HG02870 (cell line): ENCODE measurements around the gene SORBS1.
A peak's percentile ranks its signal among the peaks of the same experiment; 100 is the strongest.

ENCODE experiments used
- ATAC-seq: cut with Tn5 transposase; IDR thresholded peaks from one replicate; pipeline ENCODE4 v1.9.1; 2021; ENCODE audit warnings: mild to moderate bottlenecking, moderate library complexity; ENCODE audit not compliant: unreplicated experiment

Gene SORBS1

DNA sequence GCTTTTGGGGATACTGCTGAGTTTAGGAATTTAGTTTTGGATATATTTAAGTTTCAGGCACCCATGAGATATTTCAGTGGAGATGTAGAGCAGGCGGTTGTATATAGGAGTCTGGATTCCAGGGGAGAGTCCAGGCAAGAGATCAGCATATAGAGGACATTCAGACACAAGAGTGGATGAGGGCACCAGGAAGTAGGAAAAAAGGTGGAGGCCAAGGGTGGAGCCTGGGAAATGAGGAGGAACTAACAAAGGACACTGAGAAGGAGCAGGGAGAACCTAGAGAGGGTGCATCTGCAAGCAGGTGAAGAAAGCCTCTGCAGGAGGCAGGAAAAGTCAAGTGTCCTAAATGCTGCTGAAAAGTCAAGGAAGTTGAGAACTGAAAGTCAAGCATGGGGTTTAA is 257.2 kb downstream of the SORBS1 start:
- ATAC-seq: no peak

DNA sequence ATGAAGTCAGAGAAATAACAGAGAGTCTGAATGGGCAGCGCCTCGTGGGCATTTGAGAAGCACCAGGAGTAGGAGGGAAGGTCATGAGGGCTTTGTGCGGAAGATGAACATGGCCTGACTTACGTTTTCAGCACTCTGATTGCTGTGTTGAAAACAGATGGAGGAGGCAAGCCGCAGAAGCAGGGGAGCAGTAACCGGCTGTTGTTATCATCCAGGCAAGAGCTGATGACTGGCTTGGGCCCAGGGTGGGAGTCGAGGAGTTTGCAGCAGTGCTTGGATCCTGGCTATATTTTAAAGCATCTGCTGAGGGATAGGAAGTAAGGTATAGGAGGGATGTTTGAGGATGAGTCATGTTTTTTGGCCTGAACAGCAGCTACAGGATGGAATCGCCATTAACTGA is 257.6 kb downstream of the SORBS1 start:
- no peak for ATAC-seq

DNA sequence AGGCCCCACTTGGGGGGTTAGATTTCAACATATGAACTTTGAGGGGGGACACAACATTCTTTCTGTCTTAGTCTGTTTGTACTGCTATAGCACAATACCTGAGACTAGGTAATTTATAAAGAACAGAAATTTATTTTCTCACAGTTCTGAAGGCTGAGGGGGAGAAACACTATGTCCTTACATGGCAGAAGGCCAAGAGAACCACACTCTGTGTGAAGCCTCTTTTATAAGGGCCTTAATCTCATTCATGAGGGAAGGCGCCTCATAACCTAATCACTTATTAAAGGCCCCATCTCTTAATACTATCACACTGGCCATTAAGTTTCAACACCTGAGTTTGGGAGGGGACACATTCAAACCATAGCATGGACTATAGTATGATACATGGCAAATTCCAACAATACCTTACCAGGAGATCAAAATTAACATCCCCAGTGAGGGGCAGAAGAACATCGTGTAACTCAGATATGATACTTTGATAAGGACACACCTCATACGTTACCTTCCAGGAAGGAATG is 261.1 kb downstream of the SORBS1 start:
- no peak for ATAC-seq

DNA sequence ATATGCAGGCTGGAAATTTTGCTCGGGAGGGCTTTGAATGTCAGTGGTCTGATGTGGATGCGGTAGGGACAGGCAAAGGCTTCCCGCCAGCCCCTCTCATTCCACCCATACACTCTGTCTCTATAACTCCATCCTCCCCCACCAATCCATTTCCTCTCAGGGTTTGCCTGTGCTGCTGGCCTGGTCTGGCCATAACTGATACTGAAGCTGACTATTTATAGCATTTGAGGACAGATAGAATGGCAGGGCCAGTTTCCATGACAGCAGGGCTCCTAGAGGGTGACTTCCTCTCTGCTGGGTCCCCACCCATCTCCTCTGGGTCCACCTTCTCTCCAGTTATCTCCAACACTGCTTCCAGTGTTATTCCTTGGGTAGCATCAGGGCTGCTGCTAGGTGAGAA is 263.8 kb downstream of the SORBS1 start:
- ATAC-seq: no peak

DNA sequence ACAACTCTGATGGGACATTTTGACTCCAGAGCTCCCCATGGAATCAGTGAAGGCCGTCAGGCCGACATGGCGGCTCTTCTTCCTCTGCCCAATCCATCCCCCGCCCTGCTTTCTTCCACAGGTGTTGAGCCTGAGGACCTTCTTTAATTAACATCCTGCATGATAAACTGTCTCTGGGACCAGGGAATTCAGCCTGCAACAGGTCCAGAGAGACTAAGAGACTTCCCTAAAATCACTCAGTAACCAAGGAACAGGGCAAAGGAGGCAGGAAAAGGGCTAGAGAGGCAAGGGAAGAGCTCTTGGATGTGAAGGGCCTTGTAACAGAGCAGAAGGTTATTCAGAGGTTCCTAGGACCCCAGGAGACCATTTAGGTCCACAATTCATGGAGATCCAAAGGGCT is 264.4 kb downstream of the SORBS1 start:
- no peak for ATAC-seq

DNA sequence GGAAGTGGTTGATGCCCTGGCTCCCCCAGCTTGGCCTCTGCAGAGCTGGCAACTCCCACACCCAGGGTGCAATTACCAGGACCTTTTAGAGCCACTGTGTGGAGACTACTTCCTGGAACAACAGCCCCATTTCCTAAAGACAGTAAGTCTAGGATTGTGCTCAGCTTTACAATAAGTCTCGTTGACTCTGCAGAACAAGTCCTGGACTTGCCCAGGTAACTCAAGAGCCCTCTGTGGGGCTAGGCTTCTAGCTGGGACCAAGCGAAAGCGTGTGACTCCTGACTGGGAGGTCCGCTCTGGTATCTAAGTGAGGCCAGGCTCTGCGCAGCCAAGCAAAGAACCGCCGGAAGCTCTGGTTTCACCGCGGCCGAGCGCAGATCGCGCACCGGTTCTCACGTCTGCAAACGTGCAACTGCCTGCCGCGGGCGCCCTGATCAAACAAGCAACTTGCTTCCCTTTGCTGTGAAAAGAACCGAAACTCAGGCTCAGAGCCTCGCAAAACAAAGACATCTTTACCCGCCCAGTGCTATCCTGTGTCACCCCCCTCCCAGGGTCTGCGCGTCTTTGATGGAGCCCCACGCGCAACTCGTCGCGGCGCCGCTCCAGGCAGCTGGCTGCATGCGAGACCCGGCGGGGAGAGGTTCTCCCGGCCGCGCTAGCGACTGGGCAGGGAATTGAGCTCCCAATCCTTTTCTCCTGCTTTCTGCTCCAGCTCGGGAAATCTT is 266.0 kb downstream of the SORBS1 start:
- ATAC-seq: peak; percentile 68

DNA sequence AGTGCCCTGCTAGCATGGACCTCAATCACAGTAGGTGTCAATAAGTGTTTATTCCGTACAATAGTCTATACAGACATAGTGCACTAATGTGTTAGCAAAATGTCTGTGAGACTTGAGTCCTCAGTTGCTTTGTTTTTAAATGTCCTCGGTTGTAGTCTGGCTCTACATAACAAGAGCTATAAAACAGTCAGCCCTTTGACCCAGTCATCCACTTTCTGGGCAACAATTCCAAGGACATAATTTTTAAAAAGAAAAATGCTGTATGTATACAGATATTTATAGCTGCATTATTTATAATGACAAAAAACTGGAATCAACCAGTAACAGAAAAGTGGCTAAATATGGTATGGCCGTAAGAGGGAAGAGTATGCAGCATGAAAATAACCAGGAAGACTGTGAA is 267.5 kb downstream of the SORBS1 start:
- ATAC-seq: no peak

DNA sequence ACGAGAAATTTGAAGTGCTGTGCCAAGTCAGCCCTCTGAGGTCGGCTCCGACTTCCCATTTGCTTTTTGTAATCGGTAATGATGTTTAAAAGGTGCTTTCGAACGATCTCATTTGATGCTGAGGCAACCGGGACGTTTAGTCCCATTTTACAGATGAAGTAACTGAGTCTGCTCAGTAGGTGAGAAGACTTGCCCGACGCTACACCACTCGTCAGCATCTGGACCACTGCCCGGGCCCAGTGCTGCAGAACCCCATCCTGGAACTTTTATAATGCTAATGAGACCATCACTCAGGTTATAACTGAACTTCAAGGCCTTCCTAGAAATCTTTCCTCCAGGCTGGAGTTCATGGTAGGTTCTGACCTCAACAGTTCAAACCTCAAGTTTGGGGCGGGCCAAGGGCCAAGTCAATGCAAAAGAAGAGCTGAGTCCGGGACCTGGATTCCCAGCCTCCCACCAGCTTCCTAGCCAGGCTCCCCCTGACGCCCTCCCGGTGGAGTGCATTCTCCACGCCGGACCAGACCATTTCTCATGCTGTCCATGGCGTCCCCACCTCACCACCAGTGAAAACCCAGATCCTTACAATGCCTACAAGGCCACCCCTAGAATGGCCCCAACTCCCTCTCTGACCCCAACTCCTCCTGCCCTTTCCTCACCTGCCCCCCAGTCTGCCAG is 269.7 kb downstream of the SORBS1 start:
- no peak for ATAC-seq

DNA sequence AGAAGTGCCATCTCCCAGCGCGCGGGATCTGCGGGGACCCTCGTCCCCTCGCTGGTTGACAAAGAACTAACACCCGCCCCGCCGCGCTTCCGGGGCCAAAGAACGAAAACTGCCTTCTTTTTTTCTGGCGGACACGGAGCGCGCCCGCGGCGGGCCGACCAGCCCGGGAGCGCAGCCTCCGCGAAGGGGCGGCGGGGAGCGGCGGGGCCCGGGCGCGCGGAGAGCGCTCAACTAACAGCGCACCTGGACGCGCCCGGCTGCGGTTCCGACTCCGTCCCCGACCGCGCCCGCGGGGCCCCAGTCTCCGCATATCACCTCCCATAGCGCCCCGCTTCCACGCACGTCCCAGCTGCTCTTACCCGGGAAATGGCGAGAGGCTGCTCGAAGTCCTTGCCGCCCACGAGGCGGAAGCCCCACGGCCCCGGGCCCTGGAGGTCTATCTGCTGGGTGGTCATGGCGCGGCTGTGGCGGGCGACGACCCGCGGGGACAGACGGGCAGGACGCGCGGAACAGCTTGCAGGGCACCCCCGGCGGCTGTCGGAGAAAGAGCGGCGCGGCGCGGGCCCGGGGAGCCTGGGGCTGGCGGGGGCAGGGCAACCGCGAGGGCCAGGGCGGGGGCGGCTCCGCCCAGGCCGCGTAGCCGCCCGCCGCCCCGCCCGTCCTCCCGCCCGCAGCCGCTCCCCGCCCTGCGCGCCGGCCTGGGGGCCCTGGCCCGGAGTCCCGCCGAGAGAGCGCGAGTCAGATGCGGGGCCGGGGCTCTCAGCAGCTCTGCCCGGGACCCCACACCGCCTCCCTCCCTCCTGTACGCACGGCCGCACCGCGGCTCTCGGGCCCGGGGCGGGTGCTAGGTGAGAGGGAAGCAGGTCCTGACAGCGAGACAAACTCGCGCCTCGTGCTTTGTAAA is 270.5 kb downstream of the SORBS1 start, which contains the start of gene PDLIM1:
TSS of gene PDLIM1 (minus strand) at position 543 of the 904 bp plus-strand sequence. CDS start at position 455, 88 bp downstream.
- ATAC-seq: peak; percentile 35

DNA sequence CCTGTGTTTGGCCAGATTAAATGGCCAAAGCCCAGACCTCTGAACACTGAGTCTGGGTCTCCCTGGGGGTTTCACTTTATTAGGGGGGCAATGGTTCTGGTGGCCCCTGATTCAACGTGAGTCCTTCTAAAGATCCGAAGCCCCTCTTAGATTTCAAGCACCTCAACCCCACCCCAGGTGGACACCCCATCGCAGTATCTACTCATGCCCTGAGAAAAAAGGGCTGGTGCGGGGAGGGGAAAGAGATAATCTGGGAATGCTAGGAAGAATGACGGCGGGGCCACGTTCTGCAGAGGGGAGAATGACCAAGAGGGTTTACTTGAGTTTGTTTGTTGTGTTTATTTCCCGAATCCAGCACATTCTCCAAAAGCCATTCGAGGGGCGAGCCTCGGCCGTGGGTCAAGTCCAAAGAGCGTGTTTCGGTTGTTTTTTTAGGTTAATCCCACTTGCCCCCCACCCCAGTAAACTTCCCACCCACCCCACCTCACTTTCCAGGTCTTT is 271.2 kb downstream of the SORBS1 start:
- ATAC-seq: no peak

DNA sequence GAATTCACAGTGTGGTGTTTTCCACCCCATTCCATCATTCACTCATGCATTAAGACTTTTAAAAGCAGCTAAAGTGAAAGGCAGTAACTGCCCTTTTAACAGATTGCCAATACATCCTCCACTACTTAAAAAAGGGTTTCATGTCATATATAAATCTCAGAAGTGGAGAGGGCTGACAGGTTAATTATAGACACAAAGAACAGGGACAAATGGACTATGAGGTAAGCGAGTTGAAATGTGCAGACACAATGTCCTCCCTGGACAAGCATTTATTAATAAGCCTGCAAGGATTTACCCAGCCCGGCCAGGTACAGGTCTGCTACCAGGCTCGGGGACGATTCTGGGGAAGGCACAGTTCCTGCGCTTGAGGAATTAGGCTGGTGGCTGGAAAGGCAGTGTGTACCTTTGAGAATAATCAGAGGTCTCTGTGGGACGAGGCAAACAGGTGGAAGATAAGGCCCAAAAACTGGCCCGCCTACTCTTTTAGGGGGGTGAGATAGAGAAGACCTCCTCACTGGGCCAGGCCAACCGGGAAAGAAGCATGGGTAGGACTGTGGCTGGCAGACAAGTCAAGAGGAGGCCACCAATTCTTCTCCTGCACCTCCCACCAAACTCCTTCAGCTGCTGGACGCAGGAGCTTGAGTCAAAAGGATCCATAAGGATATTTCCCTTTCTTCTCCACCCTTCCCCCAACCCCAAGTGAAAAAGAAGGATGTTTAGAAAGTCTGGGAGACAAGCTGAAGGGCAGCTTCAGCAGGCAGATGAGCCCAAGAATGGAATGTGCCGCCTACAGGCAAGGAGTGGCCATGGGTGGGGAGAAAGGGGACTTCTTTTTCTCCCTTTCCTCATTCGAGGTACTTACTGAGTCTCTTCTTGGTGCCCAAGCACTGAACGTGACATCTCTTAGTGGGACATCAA is 271.9 kb downstream of the SORBS1 start:
- no peak for ATAC-seq

DNA sequence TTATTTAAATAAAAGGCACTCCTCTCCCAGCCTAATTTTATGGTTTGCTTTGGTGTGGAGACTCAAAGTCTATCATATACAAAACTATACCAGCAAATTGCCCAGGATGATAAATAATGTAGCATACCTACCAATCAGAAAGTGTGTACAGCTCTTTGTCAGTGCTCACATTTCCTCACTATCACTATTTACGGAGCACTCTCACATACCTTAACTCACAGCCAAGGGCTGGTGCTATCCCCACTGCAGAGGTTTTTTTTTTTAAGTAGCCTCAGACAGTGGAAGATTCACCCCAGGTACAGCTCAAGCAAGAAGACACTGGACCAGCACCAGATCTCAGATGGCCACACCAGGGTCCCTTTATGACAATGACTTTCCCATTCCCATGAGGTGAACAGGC is 272.9 kb downstream of the SORBS1 start:
- ATAC-seq: no peak

DNA sequence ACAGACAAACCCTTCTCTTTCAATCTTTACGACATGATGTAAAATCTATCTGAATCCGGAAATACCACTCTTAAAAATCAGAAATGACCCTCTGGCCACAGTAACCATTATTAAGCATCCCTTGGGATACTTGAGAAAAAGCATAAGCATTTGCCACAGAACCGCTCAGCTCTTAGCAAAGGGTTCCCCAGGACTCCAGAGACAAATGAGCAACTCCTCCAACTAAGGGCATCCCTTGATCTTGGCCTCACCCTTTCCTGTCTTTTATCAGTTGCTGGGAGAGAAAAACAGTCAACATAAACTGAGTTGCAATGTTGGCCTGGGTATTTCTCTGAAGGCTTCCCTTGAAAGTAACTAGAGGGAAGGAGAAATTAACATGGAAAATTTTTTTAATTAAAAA is 273.9 kb downstream of the SORBS1 start:
- ATAC-seq: no peak

DNA sequence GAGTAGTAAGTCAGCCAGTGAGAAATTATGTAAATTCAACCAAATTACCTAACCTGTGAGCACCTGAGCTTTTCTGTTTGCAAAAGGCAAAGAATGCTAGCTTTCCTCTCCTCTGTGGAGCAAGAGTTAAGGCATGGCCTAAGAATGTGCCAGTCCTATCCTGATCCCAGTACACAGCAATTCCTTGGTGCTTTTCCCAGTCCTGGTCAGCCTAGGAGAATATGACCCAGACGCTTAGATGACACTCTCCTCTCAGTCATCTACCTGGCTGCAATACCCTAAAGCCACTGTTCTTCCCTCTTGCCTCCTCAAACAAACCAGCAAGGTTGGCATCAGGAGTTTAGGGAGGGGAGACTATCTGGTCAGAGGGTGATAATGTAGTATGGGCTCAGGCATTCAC is 274.5 kb downstream of the SORBS1 start:
- ATAC-seq: no peak

DNA sequence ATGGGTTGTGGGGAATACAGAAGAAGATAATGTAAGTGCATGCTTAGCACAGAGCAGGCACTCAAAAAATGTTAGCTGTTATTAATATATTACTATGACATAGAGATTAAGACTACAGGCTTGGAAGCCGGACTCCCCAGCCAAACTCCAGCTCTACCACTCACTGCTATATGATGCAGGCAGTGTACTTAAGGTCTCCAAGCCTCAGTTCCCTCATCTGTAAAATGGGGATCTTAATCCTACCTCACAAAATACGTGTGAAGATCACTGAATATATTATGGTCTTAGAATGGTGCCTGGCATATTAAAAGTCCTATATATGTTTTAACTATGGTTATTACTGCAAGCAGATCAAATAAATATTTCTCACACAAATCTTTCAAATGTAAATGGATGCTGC is 275.6 kb downstream of the SORBS1 start:
- no peak for ATAC-seq

DNA sequence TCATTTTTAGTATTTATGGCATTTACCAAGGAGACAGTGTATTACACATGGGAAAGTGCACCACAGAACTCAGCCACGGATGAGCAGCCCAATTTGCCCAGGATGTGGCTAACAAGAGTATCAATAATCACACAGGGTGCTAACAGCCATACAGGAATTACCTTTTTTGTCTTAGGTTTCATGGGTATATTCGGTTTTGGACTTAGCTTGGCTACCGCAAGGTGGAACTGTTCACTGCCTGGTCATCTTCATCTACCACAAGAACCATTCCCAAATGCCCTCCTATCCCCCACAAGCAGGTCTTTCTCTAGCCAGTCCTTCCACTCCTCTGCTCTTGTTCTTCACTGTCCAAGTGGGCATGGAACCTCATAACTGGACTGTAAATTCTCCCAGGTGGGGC is 276.4 kb downstream of the SORBS1 start:
- no peak for ATAC-seq

DNA sequence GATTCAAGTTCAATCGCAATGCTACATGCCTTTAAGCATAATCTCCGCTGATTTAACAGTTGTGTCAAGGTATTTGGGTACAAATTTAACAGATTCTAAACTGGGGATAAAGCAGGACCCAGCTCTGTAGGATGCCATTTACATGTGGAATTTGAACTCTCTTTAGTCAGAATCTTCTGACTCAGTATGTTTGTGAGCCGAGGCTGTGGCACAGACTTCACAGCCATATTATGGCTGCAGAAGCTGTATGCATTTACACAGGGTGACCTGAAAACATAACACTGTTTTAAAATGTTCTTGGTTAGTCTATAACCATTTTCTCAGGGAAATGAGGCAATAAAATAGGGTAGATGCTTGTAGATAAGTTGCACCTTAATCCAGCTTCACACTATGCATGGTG is 279.1 kb downstream of the SORBS1 start:
- ATAC-seq: no peak

DNA sequence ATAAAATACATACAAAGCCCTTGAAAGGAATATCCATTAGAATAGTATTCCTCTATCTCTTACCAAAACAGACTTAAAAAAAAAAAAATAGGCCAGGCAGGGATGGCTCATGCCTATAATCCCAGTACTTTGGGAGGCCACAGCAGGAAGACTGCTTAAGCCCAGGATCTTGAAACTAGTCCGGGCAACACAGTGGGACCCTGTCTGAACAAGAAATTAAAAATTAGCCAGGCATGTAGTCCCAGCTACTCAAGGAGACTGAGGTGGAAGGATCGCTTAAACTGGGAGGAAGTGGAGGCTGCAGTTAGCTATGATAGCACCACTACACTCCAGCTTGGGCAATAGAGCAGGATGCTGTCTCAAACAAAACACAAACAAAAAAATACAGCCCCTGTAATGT is 280.0 kb downstream of the SORBS1 start:
- no peak for ATAC-seq

DNA sequence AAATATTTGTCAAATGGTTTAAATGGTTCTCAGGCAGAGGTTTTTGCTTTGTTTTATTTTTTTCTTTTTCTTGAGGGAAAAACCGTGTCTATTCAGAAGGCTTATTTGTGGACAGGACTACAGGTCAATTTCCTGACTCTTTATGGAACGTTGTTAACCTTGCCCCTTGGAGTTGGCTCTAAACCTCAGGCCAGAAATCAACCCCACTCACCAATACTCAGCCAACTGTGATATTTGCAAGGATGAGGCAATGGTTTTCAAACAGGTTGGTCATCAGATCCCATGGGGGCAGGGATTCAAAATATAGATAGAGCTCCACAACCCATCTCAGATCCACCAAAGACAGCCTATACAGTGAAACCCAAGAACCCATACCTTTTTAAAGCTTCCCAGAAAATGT is 280.5 kb downstream of the SORBS1 start:
- ATAC-seq: no peak
